A172 (cell line): Measurements from ENCODE around the gene CNTNAP4. TPM values are rescaled to one million over a fixed set of nuclear protein-coding genes. Genes with fewer than 3 reads are reported as not detected.

ENCODE experiments used
- DNase-seq: peaks from one replicate; pipeline ENCODE4 v3.0.0-alpha.2; 2015; ENCODE audit warnings: low spot score
- total RNA-seq: library from RNA; depleted of rRNA; stranded (reverse); fragments of >200 nt; shearing (Covaris generic); gene quantifications from 2 replicates; pipeline ENCODE4 v1.2.3, GENCODE V29; 2014

The CNTNAP4 gene
- total RNA-seq, 1 experiment from 2014 or later = not detected

DNA sequence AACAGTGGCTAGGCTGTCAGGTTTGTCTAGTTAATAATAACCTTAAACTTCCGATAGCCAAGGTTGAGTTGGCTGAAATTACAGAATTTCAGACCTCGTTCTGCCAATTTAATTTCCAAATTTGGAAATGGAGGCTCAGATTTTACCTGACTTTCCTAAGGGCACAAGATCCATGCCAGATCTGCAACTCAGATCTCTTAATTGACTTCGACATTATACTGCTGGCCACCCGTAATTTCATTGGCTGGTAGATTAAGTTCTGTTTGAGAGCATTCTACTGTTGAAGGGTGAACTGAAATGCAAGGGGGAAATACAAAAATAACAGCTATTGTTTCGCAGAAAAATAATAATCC is 210.8 kb downstream of the CNTNAP4 start:
- no peak for DNase-seq

DNA sequence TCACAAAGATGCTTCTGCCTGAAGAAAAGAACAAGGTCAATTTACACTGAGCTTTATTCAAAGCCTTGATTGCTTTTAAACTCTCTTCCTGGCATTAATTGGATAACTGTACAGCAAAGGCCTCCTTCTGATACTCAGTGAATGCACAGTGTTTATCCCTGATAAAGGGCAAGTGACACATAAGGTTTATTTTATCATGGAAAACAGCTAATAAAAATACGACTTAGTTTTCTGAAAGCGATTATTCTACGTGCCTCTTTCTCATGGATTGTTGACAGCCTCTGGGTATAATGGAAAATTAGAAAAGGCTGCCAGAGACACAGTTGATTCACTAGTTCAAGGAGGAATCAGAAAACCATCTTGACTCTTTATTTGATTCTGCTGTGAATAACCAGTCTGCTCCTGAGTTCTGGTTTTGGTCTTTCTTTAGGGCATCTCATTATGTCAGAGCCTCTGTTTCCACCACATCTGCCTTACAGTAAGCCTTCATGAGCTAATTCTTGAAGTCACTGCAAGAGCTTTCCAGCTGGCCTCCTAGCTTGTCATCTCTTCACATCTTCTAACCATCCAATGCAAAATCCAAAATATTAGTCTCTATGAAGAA is 212.9 kb downstream of the CNTNAP4 start:
- no peak for DNase-seq

DNA sequence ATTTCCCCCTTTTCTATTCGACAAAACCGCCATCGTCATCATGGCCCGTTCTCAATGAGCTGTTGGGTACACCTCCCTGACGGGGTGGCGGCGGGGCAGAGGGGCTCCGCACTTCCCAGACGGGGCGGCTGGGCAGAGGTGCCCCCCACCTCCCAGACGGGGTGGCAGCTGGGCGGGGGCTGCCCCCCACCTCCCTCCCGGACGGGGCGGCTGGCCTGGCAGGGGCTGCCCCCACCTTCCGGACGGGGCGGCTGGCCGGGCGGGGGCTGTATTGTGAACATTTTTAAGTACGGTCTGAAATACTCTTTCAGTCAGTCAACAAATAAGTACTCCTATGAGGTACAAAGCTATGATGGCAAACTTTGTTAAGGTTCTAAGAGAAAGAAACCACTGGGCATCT is 222.8 kb downstream of the CNTNAP4 start:
- no peak for DNase-seq

DNA sequence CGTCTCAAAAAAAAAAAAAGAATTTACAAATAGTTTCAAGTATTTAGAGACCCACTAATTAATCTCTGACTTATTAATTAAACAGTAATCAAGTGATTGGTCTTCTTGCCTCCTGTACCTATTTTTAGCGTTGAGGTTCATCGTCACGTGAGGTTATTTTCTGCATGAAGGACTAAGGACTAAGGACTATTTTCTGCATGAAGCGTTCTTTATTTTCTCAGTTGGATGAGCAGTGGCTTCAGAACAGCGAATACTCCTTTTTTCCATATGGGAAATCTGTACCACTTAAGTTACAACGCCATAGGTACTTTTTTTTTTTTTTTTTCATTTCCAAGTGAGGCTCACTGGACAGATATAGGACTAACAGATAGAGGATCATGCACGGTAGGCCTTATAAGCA is 224.9 kb downstream of the CNTNAP4 start:
- DNase-seq = no peak

DNA sequence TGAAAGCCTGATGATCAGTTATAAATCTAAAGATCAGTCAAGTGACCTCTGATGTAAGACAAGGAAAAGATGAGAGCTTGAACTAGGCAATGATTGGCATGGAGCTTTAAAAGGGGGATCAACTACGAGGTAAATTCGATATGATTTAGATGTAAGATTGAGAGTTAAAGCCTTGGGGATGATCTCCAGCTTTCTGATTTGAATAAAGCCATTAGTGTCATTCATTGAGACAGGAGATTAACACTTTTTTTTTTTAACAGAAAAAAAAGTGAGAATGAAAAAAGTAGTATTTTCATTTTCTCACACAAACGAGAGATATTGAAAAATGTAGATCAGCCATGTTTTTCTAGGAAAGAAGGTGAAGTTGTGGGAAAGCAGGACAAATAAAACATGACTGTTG is 225.4 kb downstream of the CNTNAP4 start:
- no peak for DNase-seq

DNA sequence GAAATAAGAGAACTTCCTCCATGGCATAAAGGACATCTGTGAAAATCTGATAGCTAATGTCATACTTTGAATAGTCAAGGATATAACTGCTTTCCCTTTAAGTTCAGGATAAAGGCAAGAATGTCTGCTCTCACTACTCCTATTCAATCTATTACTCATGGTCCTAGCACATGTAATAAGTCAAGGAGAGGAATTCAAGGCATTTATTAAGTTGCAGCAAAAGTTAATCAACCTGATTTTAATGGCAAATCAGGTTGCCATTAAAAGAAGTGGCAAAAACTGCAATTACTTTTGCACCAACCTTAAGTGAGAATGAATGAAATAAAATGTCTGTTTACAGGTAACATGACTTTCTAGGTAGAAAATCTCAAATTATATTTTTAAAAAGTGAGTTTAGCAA is 225.9 kb downstream of the CNTNAP4 start:
- DNase-seq = no peak

DNA sequence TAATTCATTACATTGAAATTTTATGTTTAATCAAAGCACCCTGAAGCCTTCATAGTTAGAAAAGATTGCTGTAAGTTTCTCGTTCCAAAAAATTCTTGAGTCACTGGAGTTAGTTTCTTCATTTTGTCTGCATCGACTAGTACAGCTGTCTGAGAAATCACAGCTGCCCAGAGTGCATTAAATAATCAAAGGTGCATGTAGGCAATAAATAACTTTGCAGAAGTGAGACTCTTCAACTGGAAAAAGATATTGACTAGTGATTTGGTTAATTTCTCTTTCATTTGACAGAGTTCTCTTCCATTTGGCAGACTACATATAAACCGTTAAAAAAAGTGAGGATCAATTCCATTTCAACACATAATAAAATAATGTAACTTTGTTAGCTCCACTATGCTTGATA is 234.0 kb downstream of the CNTNAP4 start:
- DNase-seq = no peak

DNA sequence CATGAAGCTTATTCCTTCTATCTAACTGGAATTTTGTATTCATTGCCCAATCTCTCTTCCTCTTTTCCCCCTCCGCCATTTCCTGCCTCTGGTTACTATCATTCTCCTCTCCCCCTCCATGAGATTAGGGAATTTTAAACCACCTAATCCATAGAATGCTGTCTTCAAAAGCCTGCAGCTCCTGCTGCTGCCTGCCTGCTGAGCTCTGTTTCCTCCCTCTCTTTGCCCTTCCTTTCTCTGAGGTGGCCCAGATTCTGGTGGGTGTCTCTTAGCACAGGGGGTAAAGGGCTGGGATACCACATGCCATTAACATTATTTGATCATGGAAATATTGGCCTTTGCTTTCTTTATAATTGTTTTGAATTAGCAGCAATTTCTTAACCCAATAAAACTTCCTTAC is 241.6 kb downstream of the CNTNAP4 start:
- no peak for DNase-seq

DNA sequence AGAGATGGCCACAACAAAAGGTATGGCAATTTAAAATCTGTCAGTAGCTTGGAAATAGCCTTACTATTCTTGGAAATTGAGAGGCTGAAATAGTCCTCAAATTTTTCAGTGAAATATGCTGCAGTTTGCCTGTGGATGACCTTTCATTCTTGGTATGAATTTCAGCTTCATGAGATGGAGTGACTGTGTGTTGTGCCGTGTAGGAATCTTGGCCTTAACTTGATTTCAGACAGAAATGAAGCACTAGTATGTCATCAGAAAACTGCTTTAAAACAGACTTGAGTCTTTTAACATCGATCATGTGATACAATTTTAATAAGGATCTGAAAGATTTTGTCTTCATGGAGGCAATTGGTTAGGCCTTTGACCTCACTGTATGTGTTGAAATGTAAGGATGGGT is 247.2 kb downstream of the CNTNAP4 start:
- DNase-seq = no peak

DNA sequence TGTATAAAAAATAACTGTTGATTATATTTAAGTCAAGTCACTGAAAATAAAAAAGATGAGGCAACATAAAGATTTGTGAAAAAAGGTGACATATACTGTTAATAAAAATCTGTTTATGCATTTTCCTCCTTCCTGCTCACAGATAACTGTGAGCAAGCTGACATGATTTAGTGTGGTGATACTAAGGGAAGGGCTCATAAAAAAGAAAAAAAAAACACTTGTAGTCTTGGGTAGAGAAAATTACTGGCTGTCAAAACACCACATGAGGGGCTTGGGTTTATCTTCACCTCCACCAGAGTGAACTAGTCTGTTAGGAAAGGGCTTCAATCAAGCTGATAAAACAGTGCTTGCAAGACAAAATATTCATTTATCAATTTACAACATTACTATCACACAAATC is 247.6 kb downstream of the CNTNAP4 start:
- no peak for DNase-seq

DNA sequence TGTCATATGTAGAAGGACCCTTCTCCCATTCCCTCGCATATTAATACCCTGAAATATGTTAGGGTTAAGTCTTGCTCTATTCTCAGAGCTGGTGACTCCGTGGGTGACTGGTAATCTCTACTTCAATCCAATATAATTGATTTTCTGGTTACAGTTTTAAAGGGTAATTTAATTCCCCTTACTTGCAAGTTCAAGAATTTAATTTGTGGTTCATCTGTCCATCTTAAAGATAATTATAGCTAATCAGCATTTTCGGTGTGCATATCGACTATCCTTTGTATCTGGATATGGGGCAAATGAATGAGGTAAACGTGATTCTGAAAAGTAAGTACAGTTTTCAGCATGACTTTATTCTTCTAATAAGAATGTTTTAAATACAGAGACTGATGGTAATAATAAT is 250.0 kb downstream of the CNTNAP4 start:
- no peak for DNase-seq

DNA sequence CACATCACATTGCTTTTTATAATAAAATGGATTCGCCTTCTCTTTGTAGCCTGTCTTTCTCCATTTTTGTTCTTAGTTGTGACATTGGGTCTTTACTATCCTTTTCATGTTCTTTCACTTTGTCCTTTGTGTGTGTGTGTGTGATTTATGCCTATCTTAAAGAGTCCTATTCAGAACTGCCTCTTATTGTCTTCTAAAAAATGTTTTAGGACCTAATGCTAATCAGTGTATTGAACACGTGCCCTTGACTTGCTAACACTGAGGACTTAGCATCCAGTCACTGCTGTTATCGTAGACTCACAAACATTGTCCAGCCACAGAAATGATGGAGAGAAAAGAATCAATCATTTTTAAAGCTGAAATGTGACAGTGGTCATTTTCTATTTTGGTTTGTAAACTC is 251.9 kb downstream of the CNTNAP4 start:
- DNase-seq = no peak

DNA sequence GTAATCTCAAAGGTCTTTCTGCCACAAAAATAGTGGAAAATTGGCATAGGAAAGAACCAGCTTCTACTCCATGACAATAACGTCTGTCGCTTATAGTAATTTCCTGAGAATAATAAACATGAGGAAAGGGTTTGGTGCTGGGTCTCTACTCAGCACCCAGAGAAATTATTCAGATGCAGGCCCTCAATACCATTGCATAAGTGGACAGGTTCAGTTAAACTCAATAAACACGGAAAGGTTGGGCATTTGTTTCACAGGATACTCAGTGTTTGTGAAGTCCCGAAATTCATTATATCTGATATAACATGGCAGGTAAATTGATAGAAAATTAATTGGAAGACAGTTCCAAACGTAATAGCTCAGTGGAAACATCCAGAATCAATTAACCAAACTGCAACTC is 254.0 kb downstream of the CNTNAP4 start:
- no peak for DNase-seq

DNA sequence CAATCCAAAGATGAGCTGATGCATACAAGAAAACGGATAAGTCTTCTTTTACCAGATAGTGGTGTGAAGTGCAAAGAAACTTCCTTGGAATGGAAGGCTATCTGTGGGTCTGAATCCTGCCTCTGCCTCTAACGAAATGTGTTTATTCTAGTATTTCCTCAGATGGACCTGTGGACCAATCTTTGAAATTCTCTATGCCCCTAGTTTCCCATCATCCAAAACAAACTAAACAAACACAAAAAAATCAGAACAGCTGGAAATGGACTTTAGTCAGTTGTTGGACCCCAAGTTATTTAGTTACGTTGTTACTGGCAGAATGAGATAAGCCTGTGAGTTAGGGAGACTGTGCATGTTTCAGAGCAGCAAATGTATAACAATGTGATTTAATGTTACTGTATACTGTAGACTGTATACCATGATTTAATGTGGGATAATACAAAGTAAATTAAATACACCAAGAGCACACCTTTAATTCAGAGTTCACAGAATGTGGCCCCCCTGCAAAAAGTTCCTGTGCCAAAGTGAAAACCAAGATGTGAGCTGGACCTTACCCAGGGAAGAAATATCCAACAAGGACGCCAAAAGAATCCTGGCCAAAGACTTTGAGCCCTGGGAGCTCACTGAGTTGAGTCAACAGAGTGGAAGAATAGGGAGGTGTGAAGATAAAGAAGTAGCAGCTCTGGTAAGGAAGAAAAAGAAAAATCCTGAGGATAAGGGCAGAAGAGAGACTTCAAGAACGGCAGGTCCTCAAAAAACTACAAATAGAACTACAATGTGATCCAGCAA is 255.2 kb downstream of the CNTNAP4 start:
- DNase-seq = no peak

DNA sequence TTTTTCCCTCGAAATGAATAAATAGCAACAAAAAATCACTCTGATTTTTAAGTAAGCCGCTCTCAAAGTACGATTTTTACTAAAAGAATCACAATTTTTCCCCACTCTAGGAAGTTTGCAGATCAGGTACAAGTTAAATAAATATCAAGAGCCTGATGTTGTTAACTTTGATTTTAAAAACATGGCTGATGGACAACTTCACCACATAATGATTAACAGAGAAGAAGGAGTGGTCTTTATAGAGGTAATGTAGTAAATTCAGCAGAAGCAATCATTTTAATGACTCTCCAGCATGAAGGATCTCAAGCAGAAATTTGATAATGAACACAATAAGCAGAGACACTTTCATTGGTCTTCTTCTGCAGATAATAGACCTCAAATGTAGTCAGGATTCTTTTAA is 262.4 kb downstream of the CNTNAP4 start:
- DNase-seq = no peak

DNA sequence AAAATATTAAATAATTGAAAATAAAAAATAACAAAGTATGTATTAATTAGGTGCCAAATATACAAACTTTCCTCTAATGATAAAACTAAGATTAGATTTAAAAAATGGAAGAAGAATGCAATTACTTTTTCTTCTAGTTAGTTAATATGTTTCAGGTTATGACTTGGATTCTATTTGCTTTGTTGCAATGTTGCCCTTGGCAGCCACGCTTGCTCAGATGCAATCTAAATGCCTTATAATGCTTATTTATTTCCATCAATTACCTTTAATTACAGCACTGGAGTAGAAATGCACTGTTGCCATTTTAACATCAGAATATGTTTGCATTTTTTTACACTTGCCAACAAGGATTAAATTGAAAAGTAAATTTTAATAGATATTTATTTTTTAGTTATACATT is 263.9 kb downstream of the CNTNAP4 start:
- no peak for DNase-seq

DNA sequence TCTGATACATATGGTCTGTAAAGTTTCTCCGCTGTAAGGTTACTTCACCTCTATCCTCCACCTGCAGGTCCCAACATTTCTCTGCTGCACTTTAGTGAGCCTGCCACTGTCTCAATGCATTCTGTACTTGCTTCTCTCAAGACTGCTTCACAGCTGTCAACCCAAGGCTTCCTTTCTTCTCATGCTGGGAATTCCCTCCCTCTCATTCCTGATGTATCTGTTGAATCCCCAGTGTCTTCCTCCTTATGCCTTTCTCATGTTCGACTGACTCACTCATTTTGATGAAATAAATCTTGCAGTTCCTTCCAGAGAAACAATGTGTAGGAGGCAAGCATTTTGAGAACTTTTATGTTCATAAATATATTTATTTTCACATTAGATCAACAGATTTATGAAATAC is 288.3 kb downstream of the CNTNAP4 start:
- no peak for DNase-seq

DNA sequence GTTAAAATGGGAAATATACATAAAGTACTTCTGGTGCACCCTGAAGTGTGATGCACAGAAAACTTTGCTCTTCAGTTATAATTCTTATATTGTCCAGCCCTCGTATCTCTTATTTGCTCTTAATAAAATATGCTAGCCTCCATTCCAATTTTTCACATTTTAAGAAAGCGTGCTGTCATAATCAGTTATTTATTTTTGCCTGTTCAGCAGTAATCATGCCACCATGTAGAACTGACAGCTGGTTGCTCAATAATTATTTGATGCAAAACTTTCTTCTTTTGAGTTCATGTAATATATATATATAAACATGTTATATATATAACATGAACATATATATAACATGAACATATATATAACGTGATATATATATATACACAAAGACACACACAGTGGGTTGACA is 294.6 kb downstream of the CNTNAP4 start:
- no peak for DNase-seq

DNA sequence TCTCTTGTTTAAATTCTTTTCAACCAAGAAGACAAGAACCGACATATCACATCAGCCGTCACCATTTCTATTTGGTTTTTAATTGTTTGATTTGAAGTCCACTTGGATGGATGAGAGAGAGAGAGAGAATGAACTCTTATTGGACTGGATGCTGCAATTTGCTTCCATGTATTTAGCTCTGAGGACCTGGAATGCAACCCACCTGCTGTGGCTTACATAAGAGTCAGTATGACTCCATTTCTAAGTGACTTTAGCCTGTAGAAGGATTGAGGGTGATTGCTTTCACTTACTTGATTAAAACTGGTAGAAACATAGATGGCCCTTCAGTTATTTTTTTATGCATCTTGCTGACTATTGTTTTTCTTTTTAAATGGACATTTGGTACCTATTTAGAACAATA is 296.1 kb downstream of the CNTNAP4 start:
- DNase-seq = no peak

DNA sequence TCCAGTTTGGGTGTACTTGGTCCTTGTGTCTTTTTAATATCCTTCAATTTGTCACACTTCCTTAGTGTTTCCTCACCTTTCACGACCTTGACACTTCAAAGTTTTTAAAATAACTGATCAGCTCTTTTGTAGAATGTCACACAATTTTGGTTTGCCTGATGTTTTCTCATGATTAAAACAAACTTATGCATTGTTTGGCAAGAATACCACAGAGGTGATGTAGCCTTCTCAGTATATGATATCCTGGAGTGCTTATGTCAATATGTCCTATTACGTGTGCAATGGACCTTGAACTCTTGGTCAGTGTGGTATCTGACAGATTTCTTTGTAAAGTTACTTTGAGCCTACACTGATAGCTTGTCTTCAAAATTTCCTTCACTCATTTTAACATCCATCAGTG is 297.4 kb downstream of the CNTNAP4 start:
- DNase-seq = no peak

DNA sequence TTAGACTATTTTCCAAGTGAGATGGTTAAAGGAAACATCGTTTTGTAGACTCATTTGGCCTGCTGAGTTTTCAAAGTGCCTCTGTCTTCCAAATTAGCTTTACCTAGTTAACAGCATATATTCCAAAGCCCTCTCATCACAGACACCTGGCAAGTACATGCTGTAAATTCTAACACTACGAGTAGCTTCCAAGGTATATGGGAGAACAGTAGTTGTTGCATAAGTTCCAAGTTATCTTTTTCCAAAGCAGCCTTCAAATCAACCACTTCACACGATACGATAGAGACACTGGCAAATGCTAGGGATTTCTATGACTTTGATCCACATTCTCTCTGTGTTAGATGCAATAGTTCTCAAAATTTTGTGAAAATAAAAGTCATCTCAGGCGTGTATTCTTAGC is 299.3 kb downstream of the CNTNAP4 start:
- DNase-seq = no peak

DNA sequence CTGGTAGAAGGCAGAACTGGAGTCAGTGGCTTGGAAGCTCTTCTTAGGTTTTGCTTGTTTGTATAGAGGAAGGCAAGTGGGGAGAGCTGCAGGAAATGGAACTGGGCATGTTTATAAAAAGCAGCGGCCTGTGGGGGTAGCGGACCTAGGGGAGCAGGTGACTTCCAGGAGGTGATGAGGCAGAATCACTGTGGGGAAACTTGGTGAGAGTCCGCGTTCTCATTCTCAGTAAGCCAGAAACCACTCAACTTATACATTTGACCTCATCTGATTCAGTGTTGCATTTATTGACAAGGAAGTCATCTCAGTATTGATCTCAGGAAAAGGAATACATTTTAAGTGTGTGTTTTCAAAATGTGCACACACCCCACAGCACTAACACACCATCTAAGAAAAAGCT is 299.8 kb downstream of the CNTNAP4 start:
- no peak for DNase-seq

DNA sequence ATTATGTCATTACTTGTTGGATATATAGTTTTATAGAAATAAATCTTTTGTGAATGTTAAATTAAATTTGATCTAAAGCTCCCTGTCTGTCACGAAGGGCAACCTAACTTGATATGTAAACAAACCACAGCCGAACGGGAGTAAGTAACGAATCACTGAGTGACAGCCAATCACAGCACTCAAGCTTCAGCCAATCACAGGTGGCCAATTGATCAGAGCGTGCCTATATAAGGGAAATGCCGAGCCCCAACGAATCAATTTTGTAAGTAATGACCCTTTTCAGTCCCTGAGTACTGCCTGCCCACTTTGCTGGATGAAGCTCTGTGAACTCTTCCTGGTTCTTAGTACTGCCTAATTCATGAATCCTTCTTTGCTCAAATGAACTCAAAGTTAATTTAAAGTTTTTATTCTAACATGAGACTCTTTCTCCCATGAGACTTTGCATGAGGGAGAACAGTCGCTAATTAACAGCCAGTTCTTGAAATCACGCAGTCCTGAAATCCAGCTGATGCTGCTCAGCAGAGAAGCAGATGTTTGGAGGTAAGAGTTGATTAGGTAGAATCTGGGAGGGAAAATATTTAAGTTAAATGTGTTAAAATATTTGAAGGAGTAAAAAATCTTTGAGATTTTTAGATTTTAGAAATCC is 302.2 kb downstream of the CNTNAP4 start:
- no peak for DNase-seq
